Activated CD4-positive, alpha-beta T cell treated with anti-CD3 and anti-CD28 coated beads for 48 hours (primary cell): ENCODE data around the gene FRY.

Experiments
- DNase-seq: peaks from one replicate; pipeline ENCODE4 v3.0.0-alpha.2; 2020

The FRY gene

GRCh38 chr13:32087955-32088747 lies 56.6 kb downstream of the FRY start:
- DNase-seq, result no peak

DNA sequence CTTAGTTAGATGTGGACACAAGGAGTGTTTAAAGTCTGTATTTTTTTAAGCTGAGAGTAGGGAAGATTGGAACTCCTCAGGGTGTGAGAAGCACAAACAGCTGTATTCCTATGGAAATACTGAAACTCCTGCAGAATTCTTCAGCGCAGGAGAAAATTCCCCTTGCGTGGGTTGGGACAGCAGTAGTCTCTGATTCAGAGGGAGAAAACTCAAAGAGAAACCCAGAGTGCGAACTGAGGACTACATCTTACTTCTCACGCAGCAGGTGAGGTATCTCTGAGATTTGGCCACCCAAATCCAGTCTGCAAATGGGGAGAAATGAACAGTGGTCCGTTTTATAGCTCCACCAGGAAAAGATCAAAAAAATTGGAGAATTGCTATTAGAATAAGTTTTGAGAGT lies 60.9 kb downstream of the FRY start:
- DNase-seq, result no peak

- no peak for DNase-seq
Measured at GRCh38 chr13:32093006-32093405, 61.4 kb downstream of the FRY start.

DNA sequence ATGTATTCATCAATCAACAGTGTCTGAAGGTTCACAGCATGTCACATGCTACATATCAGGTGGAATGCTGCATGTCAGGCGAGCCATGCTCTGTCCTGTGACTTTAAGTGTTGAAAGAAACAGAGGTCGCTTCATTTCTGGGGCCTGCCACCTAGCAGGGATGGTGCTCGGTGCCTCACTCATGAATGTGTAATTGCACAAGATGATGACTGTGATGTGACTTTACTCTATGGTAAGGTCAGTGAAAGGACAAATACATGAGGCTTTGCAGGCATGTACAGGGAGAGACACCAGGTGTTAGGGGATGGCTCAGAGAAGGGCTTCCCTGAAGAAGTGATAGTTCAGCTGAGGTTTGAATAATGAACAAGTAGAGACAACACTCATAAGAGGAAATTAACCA lies 66.7 kb downstream of the FRY start:
- DNase-seq, result no peak

GRCh38 chr13:32105653-32106313 lies 74.2 kb downstream of the FRY start:
- no peak for DNase-seq

DNA sequence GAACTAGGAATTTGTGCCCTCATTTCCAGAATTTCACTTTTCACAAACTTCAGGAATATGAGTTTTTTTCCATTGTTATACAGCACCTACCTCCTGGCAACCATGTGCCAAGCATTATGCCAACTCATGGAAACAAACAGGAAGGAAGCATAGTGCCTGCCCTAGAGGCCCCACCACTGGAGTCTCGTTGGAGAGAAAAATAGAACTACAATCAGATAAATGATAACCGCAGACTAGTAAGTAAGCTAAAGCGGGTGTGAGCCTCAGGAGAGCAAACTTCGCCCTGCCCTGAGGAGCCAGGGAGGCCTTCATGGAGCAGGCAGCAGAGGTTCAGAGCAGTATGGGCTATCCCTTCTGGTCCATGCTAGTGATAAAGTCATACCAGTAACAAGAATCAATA lies 75.9 kb downstream of the FRY start:
- DNase-seq, result no peak

GRCh38 chr13:32107973-32108372 lies 76.4 kb downstream of the FRY start:
- no peak for DNase-seq

DNA sequence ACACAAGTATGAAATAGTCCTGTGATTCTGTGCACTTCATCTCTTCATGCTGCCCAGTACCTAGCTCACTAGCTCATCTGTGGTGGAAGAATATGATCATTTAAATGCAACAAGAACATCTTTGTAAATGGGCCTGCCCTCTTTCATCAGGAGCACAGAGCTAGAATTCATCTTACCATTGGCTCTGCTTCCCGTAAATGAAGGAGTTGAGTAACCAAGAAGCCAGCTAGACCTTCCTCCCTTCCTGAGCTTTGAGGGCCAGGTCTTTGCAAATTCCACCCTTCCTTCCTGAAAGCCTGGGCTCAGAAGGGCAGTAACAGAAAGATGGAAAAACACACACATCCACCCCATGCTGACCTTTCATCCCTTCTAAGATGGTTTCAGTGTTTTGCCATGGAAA lies 82.0 kb downstream of the FRY start:
- DNase-seq, result no peak

DNA sequence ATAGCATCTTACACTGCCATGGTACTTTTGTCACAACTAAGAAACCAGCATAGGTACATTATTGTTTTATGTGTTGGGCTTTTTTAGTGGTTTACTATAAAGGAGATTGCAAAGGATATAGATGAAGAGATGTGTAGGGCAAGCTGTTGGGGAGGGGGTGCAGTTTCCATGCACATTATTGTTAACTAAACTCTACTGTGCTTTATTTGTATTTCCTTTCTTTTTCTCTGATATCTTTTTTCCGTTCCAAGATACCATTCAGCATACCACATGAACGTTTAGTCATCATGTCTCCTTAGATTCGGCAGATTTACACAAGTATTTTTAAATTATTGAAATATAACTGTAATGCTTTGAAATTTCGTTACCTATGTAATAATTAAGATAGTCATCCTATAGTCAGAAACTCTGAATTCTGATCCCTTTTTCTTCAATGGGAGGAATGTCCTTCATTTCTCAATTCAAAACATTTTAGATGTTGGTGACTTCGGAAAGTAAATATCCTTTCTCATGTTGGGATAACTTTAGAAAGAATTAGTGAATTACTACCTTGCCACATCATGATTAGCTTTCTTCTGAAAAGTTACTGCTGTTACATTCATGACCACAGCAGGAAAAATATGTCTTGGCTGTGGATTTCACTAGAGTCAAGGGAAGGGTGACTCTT lies 82.8 kb downstream of the FRY start:
- DNase-seq, result no peak

- no peak for DNase-seq
Measured at GRCh38 chr13:32115066-32115465, 83.5 kb downstream of the FRY start.

DNA sequence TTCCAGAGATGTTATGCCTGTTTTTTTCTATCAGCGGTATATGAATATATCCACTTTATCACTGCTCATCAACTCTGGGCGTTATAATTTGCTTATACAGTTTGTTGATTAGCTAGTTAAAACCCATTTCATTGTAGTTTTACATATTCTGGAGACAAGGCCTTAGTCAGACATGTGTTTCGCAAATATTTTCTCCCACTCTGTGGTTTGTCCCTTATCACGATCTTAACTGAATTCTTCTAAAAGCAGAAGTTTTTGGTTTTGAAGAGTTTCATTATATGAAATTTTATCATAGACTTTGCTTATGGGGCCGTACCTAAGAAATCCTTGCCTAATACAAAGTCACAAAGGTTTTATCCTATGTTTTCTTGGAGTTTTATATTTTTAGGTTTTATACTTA lies 84.6 kb downstream of the FRY start:
- DNase-seq, result no peak

DNA sequence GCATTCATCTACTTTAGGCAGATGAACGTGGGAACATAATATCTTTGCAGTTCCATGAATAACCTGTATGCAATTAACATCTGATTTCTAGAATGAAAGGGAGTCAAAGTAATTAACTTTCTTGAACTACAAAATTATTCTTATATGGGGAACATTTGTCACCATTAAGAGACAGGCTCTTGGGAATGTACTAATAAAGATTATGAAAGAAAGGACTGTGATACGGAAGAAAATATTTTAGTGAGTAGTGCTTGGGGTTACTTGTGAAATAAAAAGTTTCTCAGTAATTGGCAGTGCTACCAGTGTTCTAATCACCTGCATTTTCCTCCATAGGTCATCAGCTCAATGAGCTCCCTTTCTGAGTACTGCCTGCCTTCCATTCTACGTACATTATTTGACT lies 85.4 kb downstream of the FRY start:
- no peak for DNase-seq

DNA sequence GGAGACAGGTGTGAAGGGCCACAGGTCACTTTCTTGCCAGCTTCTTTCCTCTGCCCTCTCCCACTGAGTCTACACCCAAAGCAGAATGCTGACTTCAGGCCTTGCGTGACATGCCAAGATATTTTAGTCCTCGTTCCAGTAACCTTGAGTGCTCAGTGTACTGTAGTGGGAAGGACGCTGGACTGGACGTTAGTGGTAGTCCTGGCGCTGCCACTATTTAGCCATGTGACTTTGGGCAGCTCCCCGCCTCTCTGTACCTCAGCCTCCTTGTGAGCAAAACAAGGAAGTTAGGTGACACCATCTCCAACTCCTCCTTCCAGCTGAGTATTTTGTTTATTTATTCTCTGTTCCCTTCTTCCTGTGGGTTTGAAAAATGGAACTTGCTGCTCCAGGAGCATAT lies 86.1 kb downstream of the FRY start:
- DNase-seq, result no peak

- no peak for DNase-seq
Measured at GRCh38 chr13:32121316-32121715, 89.7 kb downstream of the FRY start.

- DNase-seq, result no peak
Measured at GRCh38 chr13:32124743-32125142, 93.2 kb downstream of the FRY start.

DNA sequence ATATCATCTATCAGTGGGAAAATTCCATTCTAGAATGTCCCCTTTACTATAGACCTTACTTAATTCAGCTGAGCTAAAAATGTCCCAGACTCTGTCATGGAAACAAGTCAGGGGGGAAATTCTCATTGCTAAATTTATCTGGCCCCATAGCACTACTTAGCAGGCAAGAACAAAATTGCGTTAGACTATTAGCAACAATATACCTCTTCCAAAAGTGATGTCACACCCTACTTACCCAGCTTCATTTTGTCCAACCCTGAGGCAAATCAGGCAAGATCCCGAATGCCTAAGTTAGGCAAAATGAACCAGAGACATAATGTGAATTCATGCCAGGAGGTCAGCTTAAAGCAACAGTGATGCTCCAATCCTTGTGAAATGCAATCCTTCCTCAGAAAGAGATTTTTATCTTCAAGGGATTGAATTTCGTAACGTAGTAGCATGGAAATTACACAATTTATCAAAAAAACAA lies 93.7 kb downstream of the FRY start:
- DNase-seq, result no peak

- DNase-seq, result no peak
Measured at GRCh38 chr13:32125751-32126150, 94.2 kb downstream of the FRY start.

DNA sequence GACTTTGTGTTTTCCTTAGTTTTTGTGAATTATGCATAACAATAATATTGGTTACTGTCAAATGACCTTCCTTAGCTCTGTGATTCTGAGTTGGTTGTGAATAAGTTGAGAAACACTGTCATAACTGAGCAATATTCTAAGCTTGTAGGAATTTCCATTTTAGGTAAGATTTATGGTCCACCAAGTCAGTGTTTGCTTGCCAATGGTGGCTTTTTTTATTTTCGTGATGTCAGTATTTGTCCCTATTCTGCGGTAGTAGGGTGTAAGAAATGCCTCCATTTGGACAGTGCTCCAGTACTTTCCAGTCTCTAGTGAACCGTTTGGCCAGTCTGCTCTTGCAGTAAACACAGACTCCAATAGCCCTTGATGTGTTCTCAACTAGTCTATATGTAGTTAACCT lies 94.7 kb downstream of the FRY start:
- DNase-seq, result no peak

GRCh38 chr13:32126756-32127155 lies 95.2 kb downstream of the FRY start:
- no peak for DNase-seq

DNA sequence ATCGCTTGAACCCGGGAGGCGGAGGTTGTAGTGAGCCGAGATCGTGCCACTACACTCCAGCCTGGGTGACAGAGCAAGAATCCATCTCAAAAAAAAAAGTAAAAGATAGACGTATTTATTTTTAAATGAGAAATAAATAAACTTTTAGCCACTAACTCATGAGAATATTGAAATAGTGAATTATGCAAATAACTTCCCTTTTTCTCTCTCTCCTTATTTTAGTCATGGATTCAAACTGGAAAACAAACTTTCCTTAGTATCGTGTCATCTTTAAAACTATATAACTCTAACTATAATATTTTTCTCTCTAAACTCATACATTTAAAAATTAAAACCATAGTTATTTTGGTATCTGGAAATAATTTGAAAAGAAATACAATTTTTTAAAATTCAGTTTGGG lies 96.1 kb downstream of the FRY start:
- DNase-seq, result no peak

DNA sequence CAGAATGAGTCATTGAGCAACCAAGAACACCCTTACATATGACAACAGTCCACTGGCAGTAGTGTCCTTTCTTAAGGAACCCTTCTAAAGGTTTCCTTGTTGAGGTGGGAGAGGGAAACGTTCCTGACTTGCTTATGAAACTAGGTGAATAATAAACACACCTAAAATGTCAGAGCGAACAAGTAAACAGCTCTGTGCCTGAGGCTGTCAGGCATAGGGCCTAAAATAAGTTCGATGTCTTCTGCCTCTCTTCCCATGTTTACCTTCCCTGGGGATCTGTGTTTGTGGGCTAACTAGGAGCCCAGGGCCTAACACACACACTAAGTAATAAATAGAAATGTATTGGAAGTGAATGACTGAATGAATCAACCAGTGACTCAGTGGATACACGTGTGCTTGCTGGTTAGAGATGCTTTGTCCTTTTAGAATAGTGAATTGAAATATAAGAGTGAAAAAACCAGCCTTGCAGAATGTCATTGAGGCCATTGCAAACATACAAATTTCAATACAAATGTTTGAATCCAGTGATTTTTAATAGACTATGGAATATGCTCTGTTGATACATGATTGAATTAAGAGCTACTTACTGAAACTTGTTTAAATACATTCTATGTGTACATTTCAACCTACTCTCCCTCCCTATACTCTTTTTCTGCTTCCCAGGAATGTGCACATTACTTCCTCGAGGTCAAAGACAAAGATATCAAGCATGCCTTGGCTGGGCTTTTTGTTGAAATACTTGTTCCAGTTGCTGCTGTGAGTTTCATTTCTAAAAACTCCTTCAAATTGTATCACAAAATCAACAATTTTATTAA lies 102.9 kb downstream of the FRY start:
- DNase-seq, result no peak

DNA sequence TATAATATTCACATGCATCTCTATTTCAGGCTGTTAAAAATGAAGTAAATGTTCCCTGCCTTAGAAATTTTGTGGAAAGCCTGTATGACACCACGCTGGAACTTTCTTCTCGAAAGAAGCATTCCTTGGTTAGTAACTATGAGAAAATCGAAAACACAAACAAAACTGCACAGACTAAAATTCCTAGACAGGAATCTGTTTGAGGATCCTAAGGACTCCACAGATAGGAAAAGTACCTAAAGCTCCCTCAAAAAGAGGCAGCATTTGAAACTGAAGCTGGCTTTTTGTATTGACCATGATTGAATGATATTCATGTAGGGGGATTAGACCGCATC lies 103.4 kb downstream of the FRY start:
- DNase-seq, result no peak

DNA sequence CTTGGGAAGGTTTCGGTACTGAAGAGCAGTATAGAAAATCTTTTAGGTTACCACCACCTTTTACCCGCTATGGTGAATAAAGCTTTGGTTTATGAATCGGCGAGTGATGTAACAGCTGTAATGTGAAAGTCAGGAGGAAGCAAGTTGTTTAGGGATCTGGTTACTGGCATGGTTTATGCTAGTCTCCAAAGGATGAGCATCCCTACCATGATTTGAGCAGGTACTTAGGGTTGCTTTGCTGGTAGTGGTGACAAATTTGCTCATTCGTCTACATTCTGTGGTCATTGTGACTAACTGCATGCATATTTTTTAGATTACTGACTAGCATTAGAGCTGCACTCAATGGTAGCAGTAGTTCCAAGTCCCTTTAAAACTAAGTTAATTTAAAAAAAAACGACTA lies 104.1 kb downstream of the FRY start:
- no peak for DNase-seq
